ENCODE results near the gene APBB2.

The APBB2 gene

GRCh38 chr4:40858962-40859361, 355.4 kb downstream of the APBB2 start:
- no peak for DNase-seq (ENCODE audit: low read depth)
- no peak for TF ChIP-seq POLR2A (IDR thresholded peaks at IDR 0.05; ENCODE audit: extremely low read depth, insufficient read length)
- TF ChIP-seq, protein P1, sequence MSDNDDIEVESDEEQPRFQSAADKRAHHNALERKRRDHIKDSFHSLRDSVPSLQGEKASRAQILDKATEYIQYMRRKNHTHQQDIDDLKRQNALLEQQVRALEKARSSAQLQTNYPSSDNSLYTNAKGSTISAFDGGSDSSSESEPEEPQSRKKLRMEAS (IDR thresholded peaks at IDR 0.05; ENCODE audit: low read depth, low read length) = no peak
- TF ChIP-seq MYC (IDR thresholded peaks at IDR 0.05; ENCODE audit: low read depth, low read length) = no peak
- TF ChIP-seq, protein P2, sequence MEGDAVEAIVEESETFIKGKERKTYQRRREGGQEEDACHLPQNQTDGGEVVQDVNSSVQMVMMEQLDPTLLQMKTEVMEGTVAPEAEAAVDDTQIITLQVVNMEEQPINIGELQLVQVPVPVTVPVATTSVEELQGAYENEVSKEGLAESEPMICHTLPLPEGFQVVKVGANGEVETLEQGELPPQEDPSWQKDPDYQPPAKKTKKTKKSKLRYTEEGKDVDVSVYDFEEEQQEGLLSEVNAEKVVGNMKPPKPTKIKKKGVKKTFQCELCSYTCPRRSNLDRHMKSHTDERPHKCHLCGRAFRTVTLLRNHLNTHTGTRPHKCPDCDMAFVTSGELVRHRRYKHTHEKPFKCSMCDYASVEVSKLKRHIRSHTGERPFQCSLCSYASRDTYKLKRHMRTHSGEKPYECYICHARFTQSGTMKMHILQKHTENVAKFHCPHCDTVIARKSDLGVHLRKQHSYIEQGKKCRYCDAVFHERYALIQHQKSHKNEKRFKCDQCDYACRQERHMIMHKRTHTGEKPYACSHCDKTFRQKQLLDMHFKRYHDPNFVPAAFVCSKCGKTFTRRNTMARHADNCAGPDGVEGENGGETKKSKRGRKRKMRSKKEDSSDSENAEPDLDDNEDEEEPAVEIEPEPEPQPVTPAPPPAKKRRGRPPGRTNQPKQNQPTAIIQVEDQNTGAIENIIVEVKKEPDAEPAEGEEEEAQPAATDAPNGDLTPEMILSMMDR (IDR thresholded peaks at IDR 0.05; ENCODE audit: low read depth, low read length) = no peak

GRCh38 chr4:40857956-40858355, 356.4 kb downstream of the APBB2 start:
- peak; percentile 59 for DNase-seq (ENCODE audit: low read depth)
- no peak for TF ChIP-seq POLR2A (IDR thresholded peaks at IDR 0.05; ENCODE audit: extremely low read depth, insufficient read length)
- TF ChIP-seq, protein P1 (IDR thresholded peaks at IDR 0.05; ENCODE audit: low read depth, low read length) = no peak
- TF ChIP-seq, protein P2 (IDR thresholded peaks at IDR 0.05; ENCODE audit: low read depth, low read length) = no peak
- TF ChIP-seq MYC (IDR thresholded peaks at IDR 0.05; ENCODE audit: low read depth, low read length) = no peak
- no peak overlapping the region for H3K4me3 ChIP-seq (ENCODE audit: low read depth, low read length)

More at GRCh38 chr4:40858962-40859361, 355.4 kb downstream of the APBB2 start:
- H3K4me3 ChIP-seq (ENCODE audit: low read depth, low read length) = no peak overlapping the region

DNA sequence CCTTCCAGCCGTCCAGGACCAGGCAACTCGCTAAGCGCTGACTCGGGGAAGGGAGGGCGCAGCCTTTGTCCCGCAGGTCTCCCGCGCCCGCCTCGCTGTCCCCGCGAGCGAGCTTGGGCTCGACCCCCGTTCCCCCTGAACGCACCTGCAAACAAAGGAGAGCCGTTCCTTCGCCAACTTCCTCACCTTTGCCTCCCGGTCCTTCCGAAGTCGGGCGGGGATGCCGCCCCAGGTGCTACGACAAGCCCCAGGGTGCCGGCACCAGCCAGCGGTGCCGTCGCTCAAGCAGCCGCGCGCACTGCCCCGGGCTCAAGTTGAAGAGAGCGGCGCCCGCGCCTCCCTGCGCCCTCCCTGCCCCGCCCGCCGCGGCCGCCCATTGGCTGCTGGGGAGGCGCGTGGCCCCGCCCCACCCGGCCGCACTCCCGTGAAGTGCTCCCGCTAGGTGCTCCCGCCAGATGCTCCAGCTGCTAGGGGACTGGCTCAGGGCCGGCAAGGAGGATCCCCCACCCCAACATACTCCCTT, 357.4 kb downstream of the APBB2 start:
- H3K4me3 ChIP-seq (ENCODE audit: low read depth, low read length) = peak overlapping the region; percentile 56
- DNase-seq (ENCODE audit: low read depth) = peak; percentile 81
- TF ChIP-seq MYC (IDR thresholded peaks at IDR 0.05; ENCODE audit: low read depth, low read length) (no peak), POLR2A (IDR thresholded peaks at IDR 0.05; ENCODE audit: extremely low read depth, insufficient read length) (no peak)
- TF ChIP-seq, protein P2 (IDR thresholded peaks at IDR 0.05; ENCODE audit: low read depth, low read length) = no peak
- TF ChIP-seq, protein P1 (IDR thresholded peaks at IDR 0.05; ENCODE audit: low read depth, low read length) = no peak

DNA sequence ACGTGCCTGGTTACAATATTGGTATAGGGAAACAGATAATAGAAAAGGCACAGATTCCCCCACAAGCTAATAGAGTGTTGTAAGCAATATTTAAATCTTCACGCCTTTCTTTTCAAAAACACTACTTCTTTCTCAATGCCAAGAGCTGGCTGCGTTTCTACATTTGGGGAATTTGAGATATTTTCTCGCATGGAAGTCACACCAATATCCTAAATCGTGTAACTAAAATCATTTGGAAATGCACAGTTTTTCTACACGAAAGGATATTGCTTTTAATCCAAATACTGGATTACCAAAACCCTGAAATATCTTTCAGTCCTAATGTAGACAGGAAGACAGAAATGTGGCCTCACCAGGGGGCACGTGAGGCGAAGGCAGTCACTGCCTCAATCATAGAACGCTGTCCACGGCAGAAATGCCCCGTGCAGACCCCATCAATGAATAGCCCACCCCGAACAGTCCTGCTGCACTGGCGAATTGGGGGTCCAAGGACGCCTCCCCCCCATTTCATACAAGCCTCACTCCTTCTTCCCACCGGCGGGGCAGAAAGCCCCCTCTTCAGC, 358.0 kb downstream of the APBB2 start:
- peak; percentile 23 for DNase-seq (ENCODE audit: low read depth)
- TF ChIP-seq MYC (IDR thresholded peaks at IDR 0.05; ENCODE audit: low read depth, low read length) (no peak), POLR2A (IDR thresholded peaks at IDR 0.05; ENCODE audit: extremely low read depth, insufficient read length) (no peak)
- TF ChIP-seq, protein P2 (IDR thresholded peaks at IDR 0.05; ENCODE audit: low read depth, low read length) = no peak
- TF ChIP-seq, protein P1 (IDR thresholded peaks at IDR 0.05; ENCODE audit: low read depth, low read length) = no peak
- H3K4me3 ChIP-seq (ENCODE audit: low read depth, low read length) = peak overlapping the region; percentile 56

- H3K4me3 ChIP-seq (ENCODE audit: low read depth, low read length) = no peak overlapping the region
- DNase-seq (ENCODE audit: low read depth) = no peak
- TF ChIP-seq POLR2A (IDR thresholded peaks at IDR 0.05; ENCODE audit: extremely low read depth, insufficient read length) = no peak
- 0 out of 2 replicates have a peak, but pooled peaks have one; percentile 7 for TF ChIP-seq MYC (IDR thresholded peaks at IDR 0.05; ENCODE audit: low read depth, low read length)
Observed at GRCh38 chr4:40850496-40850895, 363.8 kb downstream of the APBB2 start.

DNA sequence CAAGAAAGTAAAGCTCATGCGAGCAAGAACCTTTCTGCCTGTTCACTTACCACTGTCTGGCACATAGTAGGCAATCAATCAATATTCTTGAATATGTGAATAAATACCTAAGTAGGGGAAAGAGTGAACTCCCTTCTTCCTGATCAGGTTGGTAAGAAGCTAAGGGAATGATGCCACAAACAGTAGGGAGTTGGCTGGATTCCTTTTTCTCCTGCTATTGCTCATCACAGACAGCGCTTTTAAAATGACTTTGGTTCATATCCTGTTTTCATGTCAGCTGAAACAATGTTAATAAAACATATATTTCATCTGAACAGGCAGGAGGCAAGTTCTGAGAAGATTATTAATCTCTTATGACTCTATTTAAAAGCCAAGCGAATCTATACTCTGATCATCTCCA, 365.4 kb downstream of the APBB2 start:
- DNase-seq (ENCODE audit: low read depth) = no peak
- TF ChIP-seq, protein P2 (IDR thresholded peaks at IDR 0.05; ENCODE audit: low read depth, low read length) = no peak
- TF ChIP-seq POLR2A (IDR thresholded peaks at IDR 0.05; ENCODE audit: extremely low read depth, insufficient read length) (no peak), MYC (IDR thresholded peaks at IDR 0.05; ENCODE audit: low read depth, low read length) (no peak)
- TF ChIP-seq, protein P1 (IDR thresholded peaks at IDR 0.05; ENCODE audit: low read depth, low read length) = no peak
- no peak overlapping the region for H3K4me3 ChIP-seq (ENCODE audit: low read depth, low read length)

All from NB4 (cell line).